Pons (tissue), 1 donor: ENCODE results near the gene RARRES2.
"Not testable (repeated sequence)": the region's sequence is repeated elsewhere in the genome, so short reads cannot be mapped to it uniquely, and the experiment has no call there.

Source experiments
- DNase-seq: peaks from one replicate; pipeline ENCODE4 v3.0.0-alpha.2; 2016; ENCODE audit warnings: low spot score

Gene RARRES2

GRCh38 chr7:150341263-150342120 lies at the start of gene RARRES2:
RARRES2 (minus strand) TSS chr7:150341629; CDS start chr7:150340609, 1,020 bp downstream.
- DNase-seq: no peak

GRCh38 chr7:150390205-150390604 lies 48.8 kb upstream of the RARRES2 start:
- DNase-seq: no peak

- no peak for DNase-seq
Observed at GRCh38 chr7:150389532-150389816, 48.0 kb upstream of the RARRES2 start.

- peak; percentile 86 for DNase-seq
Observed at GRCh38 chr7:150388709-150389531, 47.5 kb upstream of the RARRES2 start.

- DNase-seq: no peak
Observed at GRCh38 chr7:150388306-150388705, 46.9 kb upstream of the RARRES2 start.

- not testable (repeated sequence) for DNase-seq
Observed at GRCh38 chr7:150385884-150386283, 44.5 kb upstream of the RARRES2 start.

GRCh38 chr7:150385302-150385723 lies 43.9 kb upstream of the RARRES2 start:
- DNase-seq: no peak

- DNase-seq: peak; percentile 47
Observed at GRCh38 chr7:150384406-150385301, 43.2 kb upstream of the RARRES2 start.

GRCh38 chr7:150383710-150384397 lies 42.4 kb upstream of the RARRES2 start:
- peak; percentile 98 for DNase-seq

- no peak for DNase-seq
Observed at GRCh38 chr7:150382844-150383225, 41.4 kb upstream of the RARRES2 start.

- peak; percentile 84 for DNase-seq
Observed at GRCh38 chr7:150382123-150382843, 40.9 kb upstream of the RARRES2 start.

GRCh38 chr7:150381785-150382122 lies 40.3 kb upstream of the RARRES2 start:
- DNase-seq: no peak

GRCh38 chr7:150381096-150381495 lies 39.7 kb upstream of the RARRES2 start:
- DNase-seq: no peak

- DNase-seq: no peak
Observed at GRCh38 chr7:150380463-150380862, 39.0 kb upstream of the RARRES2 start.

- peak; percentile 43 for DNase-seq
Observed at GRCh38 chr7:150379441-150380379, 38.3 kb upstream of the RARRES2 start.

GRCh38 chr7:150378853-150379440 lies 37.5 kb upstream of the RARRES2 start, which contains the start of gene ZNF775:
ZNF775 (plus strand) TSS chr7:150379330; CDS start chr7:150388471, 9,141 bp downstream.
- peak; percentile 97 for DNase-seq

GRCh38 chr7:150378115-150378852 lies 36.9 kb upstream of the RARRES2 start:
- peak; percentile 69 for DNase-seq

- DNase-seq: no peak
Observed at GRCh38 chr7:150377635-150378034, 36.2 kb upstream of the RARRES2 start.

GRCh38 chr7:150377196-150377595 lies 35.8 kb upstream of the RARRES2 start:
- DNase-seq: no peak
